Urinary bladder (tissue), 4 donors: ENCODE measurements around the gene AFAP1L2. TPM values are rescaled to one million over a fixed set of nuclear protein-coding genes. Genes with fewer than 3 reads are reported as not detected.

ENCODE experiments used
- DNase-seq: peaks from one replicate; pipeline ENCODE4 v3.0.0-alpha.2; 2015; ENCODE audit errors: extremely low spot score
- H3K27ac ChIP-seq: one replicate; pipeline ENCODE4 v1.5.1; 2013; ENCODE audit warnings: low read depth, mild to moderate bottlenecking, moderate library complexity
- H3K36me3 ChIP-seq: one replicate; pipeline ENCODE4 v1.6.1; 2013; ENCODE audit warnings: mild to moderate bottlenecking, moderate library complexity; ENCODE audit not compliant: insufficient read depth
- H3K4me1 ChIP-seq: one replicate; pipeline ENCODE4 v1.6.1; 2013; ENCODE audit warnings: mild to moderate bottlenecking, moderate library complexity; ENCODE audit not compliant: insufficient read depth
- H3K4me3 ChIP-seq: one replicate; pipeline ENCODE4 v1.5.1; 2013; ENCODE audit warnings: low read depth, low read length
- WGBS: extraction: QIAGEN DNeasy Blood & Tissue Kit; methylation state at CpG from one replicate; pipeline ENCODE4 v1.1.7; 2013; 5-methylcytosine and 5-hydroxymethylcytosine counted together
- polyA plus RNA-seq: library from polyadenylated mRNA; stranded (reverse); fragments of 200-250 nt; gene quantifications from one replicate; pipeline ENCODE4 v1.2.3, GENCODE V29; 2013
- total RNA-seq: library from RNA; depleted of rRNA; stranded (reverse); fragments of >200 nt; gene quantifications from one replicate; pipeline ENCODE4 v1.2.3, GENCODE V29; 2014
- donor health status: healthy with polysubstance abuse.
- donor health status: healthy.

Gene AFAP1L2
- total and polyA plus RNA-seq, 2 donors: 9.1 to 32.6 TPM

DNA sequence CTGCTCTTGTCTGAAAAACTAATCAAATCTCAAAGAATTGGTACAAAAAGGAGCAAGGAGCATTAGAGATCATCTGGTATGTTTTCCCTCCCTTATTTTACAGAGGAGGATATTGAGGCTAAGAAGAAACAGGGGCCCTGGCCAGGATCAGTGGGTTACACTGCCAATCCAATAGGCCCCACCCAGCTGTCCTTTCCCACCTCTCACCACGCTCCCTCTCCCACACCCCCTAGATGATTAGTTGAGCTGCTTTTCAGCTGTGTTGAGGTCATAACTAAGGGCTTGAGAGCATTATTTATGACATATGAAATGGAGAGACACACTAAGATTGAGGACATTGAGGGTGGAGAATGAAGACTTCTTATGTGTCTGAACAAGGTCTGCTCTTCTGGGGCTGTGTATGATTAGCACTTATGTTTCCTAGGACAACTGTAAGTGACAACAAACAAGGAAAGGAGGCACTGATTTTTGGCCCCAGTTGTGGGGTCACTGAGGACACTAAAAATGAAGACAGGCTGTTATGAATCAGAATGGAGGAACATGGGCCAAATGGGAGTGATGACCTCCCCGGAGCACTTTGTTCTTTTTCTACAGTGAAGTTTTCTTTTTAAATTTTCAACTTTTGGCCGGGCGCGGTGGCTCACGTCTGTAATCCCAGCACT, 138.8 kb downstream of the AFAP1L2 start:
- WGBS: 73% methylated on average over 6 of the region's 6 CpGs
- DNase-seq: no peak
- Histone ChIP-seq H3K4me3 (no peak overlapping the region), H3K27ac (no peak overlapping the region), H3K36me3 (no peaks in the 10 kb centered on the region), H3K4me1 (no peaks in the 10 kb centered on the region)

DNA sequence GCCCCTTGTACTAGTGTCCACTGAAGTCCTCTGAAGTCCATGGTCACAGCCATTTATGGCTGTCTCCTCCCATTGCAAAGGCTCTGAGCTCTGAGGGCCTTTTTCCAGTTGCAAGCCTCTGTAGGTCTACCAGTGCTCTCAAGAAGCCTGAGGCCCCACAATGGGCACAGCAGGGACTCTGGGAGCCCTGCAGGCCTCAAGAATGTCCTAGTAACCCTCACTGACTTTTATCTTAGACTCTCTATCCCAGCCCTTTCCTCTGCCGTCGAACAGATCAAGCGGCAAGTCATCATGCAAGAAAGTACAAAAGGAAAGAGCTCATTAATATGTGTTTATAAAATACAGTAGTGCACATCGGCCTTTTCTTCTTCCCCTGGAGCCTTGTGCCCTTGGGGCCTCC, 141.8 kb downstream of the AFAP1L2 start:
- Histone ChIP-seq H3K4me1 (no peaks in the 10 kb centered on the region), H3K36me3 (no peaks in the 10 kb centered on the region), H3K27ac (no peak overlapping the region), H3K4me3 (no peak overlapping the region)
- no peak for DNase-seq
- 70% methylated on average over 4 of the region's 4 CpGs for WGBS

GRCh38 chr10:114261076-114261475, 143.2 kb downstream of the AFAP1L2 start:
- Histone ChIP-seq H3K36me3 (no peaks in the 10 kb centered on the region), H3K27ac (no peak overlapping the region), H3K4me3 (no peak overlapping the region), H3K4me1 (no peaks in the 10 kb centered on the region)
- DNase-seq: no peak
- WGBS: 71% methylated on average over 2 of the region's 2 CpGs

- H3K4me3 ChIP-seq: no peak overlapping the region
- 92% methylated on average over 5 of the region's 5 CpGs for WGBS
Observed at GRCh38 chr10:114260366-114260765, 143.9 kb downstream of the AFAP1L2 start.

GRCh38 chr10:114259824-114260223, 144.5 kb downstream of the AFAP1L2 start:
- 64% methylated on average over 10 of the region's 10 CpGs for WGBS
- Histone ChIP-seq H3K4me3 (no peak overlapping the region), H3K27ac (no peak overlapping the region), H3K4me1 (no peaks in the 10 kb centered on the region), H3K36me3 (no peaks in the 10 kb centered on the region)
- no peak for DNase-seq

More at GRCh38 chr10:114260366-114260765, 143.9 kb downstream of the AFAP1L2 start:
- Histone ChIP-seq H3K36me3 (no peaks in the 10 kb centered on the region), H3K27ac (no peak overlapping the region), H3K4me1 (no peaks in the 10 kb centered on the region)
- DNase-seq: no peak

DNA sequence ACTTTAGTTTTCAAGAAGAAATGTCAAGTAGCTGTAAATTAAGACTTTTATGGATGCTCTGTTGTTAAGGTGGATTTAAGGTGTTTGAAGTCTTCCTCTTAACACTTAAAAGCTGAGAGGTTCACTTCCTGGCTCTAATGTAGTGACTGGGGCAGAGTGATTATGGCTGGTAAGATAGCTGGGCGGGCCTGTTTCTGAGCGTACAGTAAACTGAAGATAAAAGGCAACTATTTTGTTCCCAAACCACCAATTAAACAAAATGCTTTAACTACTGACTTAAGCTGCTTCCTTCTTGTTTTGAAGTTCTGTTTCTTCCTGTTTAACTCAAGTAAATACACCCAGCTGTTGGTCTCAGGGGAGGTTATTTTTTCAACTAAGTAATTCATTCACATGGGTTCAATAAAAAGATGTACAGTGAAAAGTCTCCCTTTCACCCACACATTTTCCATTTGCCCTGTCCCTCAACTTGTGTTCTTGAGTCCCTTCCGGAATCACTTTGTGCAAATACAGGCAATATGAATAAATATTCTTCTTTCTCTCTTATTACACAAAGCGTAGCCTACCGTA, 145.9 kb downstream of the AFAP1L2 start:
- Histone ChIP-seq H3K36me3 (no peaks in the 10 kb centered on the region), H3K4me1 (no peaks in the 10 kb centered on the region), H3K27ac (no peak overlapping the region), H3K4me3 (no peak overlapping the region)
- WGBS: 64% methylated on average over 5 of the region's 5 CpGs
- no peak for DNase-seq

DNA sequence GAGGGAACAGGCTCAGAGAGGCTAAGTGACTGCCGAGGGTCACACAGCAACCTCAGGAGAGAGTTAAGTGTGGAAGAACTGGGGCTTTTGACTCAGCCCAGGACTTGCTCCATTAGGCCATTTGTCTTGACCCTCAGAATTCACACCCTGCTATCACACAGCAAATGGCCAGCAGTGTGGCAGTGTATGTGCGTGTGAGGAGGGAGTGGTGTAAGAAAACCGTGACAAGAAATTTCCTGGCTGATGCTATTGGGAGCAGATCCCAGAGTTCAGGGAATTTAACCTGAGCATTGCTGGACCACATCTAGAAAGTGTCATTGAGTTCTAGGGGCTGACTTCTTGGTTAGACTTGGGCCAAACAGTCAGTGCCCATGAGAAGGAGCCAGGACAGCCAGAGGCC, 146.8 kb downstream of the AFAP1L2 start:
- H3K27ac ChIP-seq: no peak overlapping the region
- 52% methylated on average over 3 of the region's 3 CpGs for WGBS
- H3K4me1 ChIP-seq: no peaks in the 10 kb centered on the region
- no peaks in the 10 kb centered on the region for H3K36me3 ChIP-seq
- no peak overlapping the region for H3K4me3 ChIP-seq
- DNase-seq: no peak

DNA sequence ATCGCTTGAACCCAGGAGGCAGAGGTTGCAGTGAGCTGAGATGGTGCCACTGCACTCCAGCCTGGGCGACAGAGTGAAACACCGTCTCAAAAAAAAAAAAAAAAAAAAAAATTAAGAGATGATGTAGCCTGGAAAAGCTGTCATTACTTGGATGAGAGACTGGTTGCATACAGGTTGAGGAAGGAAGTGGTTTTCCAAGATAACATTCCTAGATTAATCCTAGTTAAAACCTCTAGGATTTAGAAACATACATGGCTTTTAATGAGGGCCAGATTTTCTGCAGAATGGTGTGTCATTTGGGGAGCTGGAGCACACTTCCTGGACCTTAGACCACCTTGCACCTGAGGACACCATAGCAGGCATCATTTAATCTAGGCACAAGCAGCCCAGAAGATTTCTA, 147.5 kb downstream of the AFAP1L2 start:
- no peaks in the 10 kb centered on the region for H3K36me3 ChIP-seq
- no peak overlapping the region for H3K4me3 ChIP-seq
- H3K27ac ChIP-seq: no peak overlapping the region
- no peaks in the 10 kb centered on the region for H3K4me1 ChIP-seq
- DNase-seq: no peak
- 62% methylated on average over 3 of the region's 3 CpGs for WGBS

- no peak for DNase-seq
- WGBS: 70% methylated on average over 12 of the region's 12 CpGs
- H3K36me3 ChIP-seq: no peaks in the 10 kb centered on the region
- H3K4me3 ChIP-seq: no peak overlapping the region
- no peaks in the 10 kb centered on the region for H3K4me1 ChIP-seq
- H3K27ac ChIP-seq: no peak overlapping the region
Observed at GRCh38 chr10:114256008-114256765, 148.1 kb downstream of the AFAP1L2 start.

- Histone ChIP-seq H3K4me1 (no peaks in the 10 kb centered on the region), H3K4me3 (no peak overlapping the region), H3K36me3 (no peaks in the 10 kb centered on the region), H3K27ac (no peak overlapping the region)
- no peak for DNase-seq
- WGBS: 95% methylated on average over 1 of the region's 1 CpG
Observed at GRCh38 chr10:114255227-114255626, 149.1 kb downstream of the AFAP1L2 start.

DNA sequence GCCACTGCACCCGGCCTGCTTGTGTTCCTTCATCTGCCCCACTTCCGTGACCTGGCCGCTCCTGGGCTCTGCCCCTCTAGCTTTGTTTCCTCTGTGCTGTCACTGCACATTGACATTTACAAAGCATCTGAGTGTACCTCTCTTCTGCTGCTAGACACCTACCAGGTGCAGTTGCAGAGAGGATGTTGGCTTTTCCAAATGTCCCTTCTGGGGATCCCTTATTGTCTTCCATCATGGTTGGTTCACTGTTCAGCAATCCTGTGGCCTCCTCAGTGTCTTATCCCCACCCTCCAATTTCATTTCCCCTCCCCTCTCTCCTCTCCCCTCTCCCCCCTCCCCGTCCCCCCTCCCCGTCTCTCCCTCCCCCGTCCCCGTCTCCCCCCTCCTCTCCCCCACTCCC, 151.4 kb downstream of the AFAP1L2 start:
- 74% methylated on average over 4 of the region's 7 CpGs for WGBS
- no peak overlapping the region for H3K4me3 ChIP-seq
- no peak for DNase-seq
- no peaks in the 10 kb centered on the region for H3K4me1 ChIP-seq
- no peaks in the 10 kb centered on the region for H3K36me3 ChIP-seq
- H3K27ac ChIP-seq: no peak overlapping the region

DNA sequence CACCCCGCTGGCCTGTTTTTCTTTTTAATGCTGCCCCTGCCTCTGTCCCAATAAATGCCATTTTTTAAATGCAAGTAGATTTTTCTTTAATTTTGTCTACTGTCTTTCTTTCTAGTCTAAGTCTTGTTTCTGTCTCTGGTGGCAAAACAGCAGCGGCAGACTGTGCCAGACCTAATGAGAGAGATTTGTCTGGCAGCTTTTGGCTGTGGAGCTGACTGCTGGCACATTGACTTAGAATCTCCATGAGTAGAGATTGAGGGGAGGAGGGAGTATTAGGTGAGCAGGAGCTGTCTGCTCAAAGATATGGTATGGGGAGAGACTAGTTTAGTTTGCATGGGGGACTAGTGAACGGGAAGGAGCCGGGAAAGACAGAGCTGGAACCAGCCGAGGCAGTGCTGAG, 152.2 kb downstream of the AFAP1L2 start:
- peaks cover 2% of the 10 kb centered on the region for H3K4me1 ChIP-seq
- H3K4me3 ChIP-seq: no peak overlapping the region
- no peak for DNase-seq
- 95% methylated on average over 5 of the region's 5 CpGs for WGBS
- no peak overlapping the region for H3K27ac ChIP-seq
- H3K36me3 ChIP-seq: no peaks in the 10 kb centered on the region

- no peak for DNase-seq
- 91% methylated on average over 1 of the region's 1 CpG for WGBS
- no peak overlapping the region for H3K27ac ChIP-seq
- H3K4me1 ChIP-seq: peaks cover 2% of the 10 kb centered on the region
- no peaks in the 10 kb centered on the region for H3K36me3 ChIP-seq
- H3K4me3 ChIP-seq: no peak overlapping the region
Observed at GRCh38 chr10:114250716-114251115, 153.6 kb downstream of the AFAP1L2 start.

- 76% methylated on average over 6 of the region's 6 CpGs for WGBS
- Histone ChIP-seq H3K27ac (no peak overlapping the region), H3K4me1 (peaks cover 2% of the 10 kb centered on the region), H3K4me3 (no peak overlapping the region), H3K36me3 (no peaks in the 10 kb centered on the region)
- no peak for DNase-seq
Observed at GRCh38 chr10:114250236-114250635, 154.1 kb downstream of the AFAP1L2 start.
